ENCODE measurements around the gene MAGEA4. TPM values are rescaled to one million over a fixed set of nuclear protein-coding genes. Genes with fewer than 3 reads are reported as not detected.

MAGEA4 gene
- total and polyA plus RNA-seq, 2 of the 8 experiments (the other 6 are each of a cell fraction or from before 2014, with no cell fraction given): 0.45 to 0.67 TPM

DNA sequence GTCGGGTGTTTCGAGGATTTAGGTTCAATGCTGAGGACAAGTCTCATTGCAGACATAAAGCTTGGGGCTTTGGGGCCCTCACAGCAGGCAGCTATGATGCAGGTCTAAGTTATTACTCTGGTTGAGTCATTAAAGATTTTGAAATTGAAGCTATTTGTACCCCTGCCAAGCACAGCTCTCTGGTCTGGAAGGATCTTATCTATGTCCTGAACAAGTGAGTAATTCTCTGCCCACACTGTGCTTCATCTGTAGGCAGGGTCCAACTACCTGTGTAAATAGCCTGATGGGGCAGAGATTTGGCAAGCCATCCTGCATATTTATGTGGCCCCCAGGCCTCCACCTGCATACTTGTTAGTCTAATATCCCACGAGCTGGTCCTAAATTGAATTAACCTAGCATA is 41.4 kb upstream of the MAGEA4 start:
- no peaks in the 10 kb centered on the region for H4K20me1 ChIP-seq (replicated peaks in 1 of 2; ENCODE audit: control insufficient read depth in 1 of 2, insufficient read depth in 2 of 2, low read length in 2 of 2)
- no peaks in the 10 kb centered on the region for H3K9me3 ChIP-seq (ENCODE audit: insufficient read depth in 2 of 2, low read depth in 1 of 2, low read length in 1 of 2)
- no peak overlapping the region for H4K8ac ChIP-seq (ENCODE audit: extremely low read depth, insufficient read depth, low read length)
- H3K14ac ChIP-seq (ENCODE audit: insufficient read length): no peak overlapping the region
- no peak overlapping the region for H2BK12ac ChIP-seq (ENCODE audit: low read depth, low read length)
- no peaks in the 10 kb centered on the region for H3K79me2 ChIP-seq (ENCODE audit: control insufficient read depth in 1 of 2, insufficient read depth in 2 of 2, low read length in 2 of 2)
- TF ChIP-seq TAF1 (IDR thresholded peaks at IDR 0.05; ENCODE audit: low read depth, low read length) (no peak), RNF2 (IDR thresholded peaks at IDR 0.05; ENCODE audit: borderline replicate concordance, low read depth, low read length, missing control alignments, poor library complexity, severe bottlenecking) (no peak), CTBP2 (IDR thresholded peaks at IDR 0.05; ENCODE audit: borderline replicate concordance, insufficient read depth, insufficient read length, low read length) (no peak), NANOG (IDR thresholded peaks at IDR 0.05; ENCODE audit: insufficient read depth, low read depth, low read length, poor library complexity, severe bottlenecking) (no peak), TEAD4 (IDR thresholded peaks at IDR 0.05; ENCODE audit: low read depth, low read length) (no peak), KDM1A (IDR thresholded peaks at IDR 0.05; ENCODE audit: borderline replicate concordance, low read length) (no peak), TCF12 (IDR thresholded peaks at IDR 0.05; ENCODE audit: low read depth, low read length) (no peak), JUN (IDR thresholded peaks at IDR 0.05; ENCODE audit: low read depth, low read length) (no peak)
- TF ChIP-seq, protein P1, sequence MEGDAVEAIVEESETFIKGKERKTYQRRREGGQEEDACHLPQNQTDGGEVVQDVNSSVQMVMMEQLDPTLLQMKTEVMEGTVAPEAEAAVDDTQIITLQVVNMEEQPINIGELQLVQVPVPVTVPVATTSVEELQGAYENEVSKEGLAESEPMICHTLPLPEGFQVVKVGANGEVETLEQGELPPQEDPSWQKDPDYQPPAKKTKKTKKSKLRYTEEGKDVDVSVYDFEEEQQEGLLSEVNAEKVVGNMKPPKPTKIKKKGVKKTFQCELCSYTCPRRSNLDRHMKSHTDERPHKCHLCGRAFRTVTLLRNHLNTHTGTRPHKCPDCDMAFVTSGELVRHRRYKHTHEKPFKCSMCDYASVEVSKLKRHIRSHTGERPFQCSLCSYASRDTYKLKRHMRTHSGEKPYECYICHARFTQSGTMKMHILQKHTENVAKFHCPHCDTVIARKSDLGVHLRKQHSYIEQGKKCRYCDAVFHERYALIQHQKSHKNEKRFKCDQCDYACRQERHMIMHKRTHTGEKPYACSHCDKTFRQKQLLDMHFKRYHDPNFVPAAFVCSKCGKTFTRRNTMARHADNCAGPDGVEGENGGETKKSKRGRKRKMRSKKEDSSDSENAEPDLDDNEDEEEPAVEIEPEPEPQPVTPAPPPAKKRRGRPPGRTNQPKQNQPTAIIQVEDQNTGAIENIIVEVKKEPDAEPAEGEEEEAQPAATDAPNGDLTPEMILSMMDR (IDR thresholded peaks at IDR 0.05; ENCODE audit: control extremely low read depth in 1 of 3, insufficient read depth in 1 of 3, low read depth in 1 of 3, low read length in 3 of 3): no peak
- H3K79me1 ChIP-seq (ENCODE audit: low read depth, low read length): no peaks in the 10 kb centered on the region
- H3K23ac ChIP-seq (ENCODE audit: insufficient read length): no peak overlapping the region
- no peak overlapping the region for H3K18ac ChIP-seq (ENCODE audit: extremely low read depth, low read length)
- H4K91ac ChIP-seq (replicated peaks; ENCODE audit: insufficient read length, low read length): no peak overlapping the region
- H3K36me3 ChIP-seq (ENCODE audit: control insufficient read depth in 2 of 4, insufficient read depth in 4 of 4, low read length in 3 of 4): no peaks in the 10 kb centered on the region
- DNase-seq (ENCODE audit: low read depth in 1 of 2, low spot score in 2 of 2): no peak
- H3K4ac ChIP-seq (replicated peaks; ENCODE audit: insufficient read length, low read depth, low read length): no peak overlapping the region
- H2AFZ ChIP-seq (ENCODE audit: low read length): no peak overlapping the region
- no peak overlapping the region for H2AK5ac ChIP-seq (ENCODE audit: low read depth, low read length)
- 92% methylated on average over 3 of the region's 3 CpGs; no CpG with 5 or more reads in 1 of the 2 experiments for WGBS, 2 experiments (ENCODE audit: extremely low coverage in 1 of 2, insufficient coverage in 1 of 2, insufficient read length in 1 of 2, insufficient replicate concordance in 2 of 2, low coverage in 1 of 2, low lambda C conversion rate in 2 of 2, missing lambda C conversion rate in 1 of 2)
- H3K4me3 ChIP-seq (ENCODE audit: extremely low read depth in 1 of 4, insufficient read depth in 2 of 4, low read depth in 3 of 4, low read length in 4 of 4): no peak overlapping the region
- H3K56ac ChIP-seq (replicated peaks; ENCODE audit: insufficient read length, low read depth, low read length): no peak overlapping the region
- H2BK5ac ChIP-seq (ENCODE audit: low read depth, low read length): no peak overlapping the region
- H2BK15ac ChIP-seq (ENCODE audit: low read length): no peak overlapping the region
- no peak overlapping the region for H2BK20ac ChIP-seq (ENCODE audit: low read length)
- no peak overlapping the region for H3K9ac ChIP-seq (replicated peaks in 1 of 4; ENCODE audit: extremely low read depth in 1 of 4, low read depth in 3 of 4, low read length in 3 of 4)
- ChIA-PET POLR2A (ENCODE audit: partially characterized antibody) (no interaction called here), CTCF (ENCODE audit: partially characterized antibody) (interaction anchor here (1.2 kb wide), 1 partner anchor 18 kb away, joined by 3 read pairs; no protein-coding TSS in a partner anchor)
- no peaks in the 10 kb centered on the region for H3K23me2 ChIP-seq (ENCODE audit: low read depth, low read length)
- H2BK120ac ChIP-seq (replicated peaks; ENCODE audit: low read depth, low read length): no peak overlapping the region
- H3K27ac ChIP-seq (ENCODE audit: low read depth, low read length): no peak overlapping the region
- H4K5ac ChIP-seq (ENCODE audit: insufficient read length, low read depth, low read length): no peak overlapping the region
- H3K27me3 ChIP-seq (replicated peaks in 1 of 4; ENCODE audit: control insufficient read depth in 3 of 4, extremely low read depth in 1 of 4, insufficient read depth in 3 of 4, low read length in 3 of 4): no peaks in the 10 kb centered on the region
- no peak overlapping the region for H3K4me2 ChIP-seq (ENCODE audit: insufficient read depth in 1 of 2, low read depth in 2 of 2, low read length in 2 of 2)
- no peaks in the 10 kb centered on the region for H3K4me1 ChIP-seq (replicated peaks in 1 of 4; ENCODE audit: control insufficient read depth in 3 of 4, insufficient read depth in 4 of 4, low read length in 3 of 4)
- no peak for FAIRE-seq
